ENCODE data around the gene TEAD1. TPM values are rescaled to one million over a fixed set of nuclear protein-coding genes. Genes with fewer than 3 reads are reported as not detected.
A peak's percentile ranks its signal among the peaks of the same experiment; 100 is the strongest.

Gene TEAD1
- polyA plus RNA-seq, 2 of the 4 experiments (the other 2 are of a cell fraction): 111 to 112 TPM

DNA sequence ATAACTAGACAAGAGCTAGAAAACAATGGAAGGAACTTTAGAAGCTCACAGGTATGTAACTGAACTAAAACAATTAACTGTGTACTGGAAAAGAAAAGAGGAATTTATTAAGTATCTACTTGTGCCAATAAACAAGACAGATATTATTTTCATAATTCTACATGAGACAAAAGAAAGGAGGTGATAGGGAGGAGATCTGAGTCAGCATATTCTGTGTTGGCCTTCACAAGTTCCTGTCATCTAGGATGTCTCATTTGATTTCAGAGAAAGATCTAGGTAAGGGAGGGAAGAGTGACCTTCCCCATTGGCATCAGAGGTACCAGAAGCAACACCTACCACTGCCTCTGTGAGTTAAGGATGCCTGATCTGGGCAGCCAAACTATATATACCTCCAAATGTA, 34.8 kb upstream of the TEAD1 start:
- H3K9me3 ChIP-seq: no peaks in the 10 kb centered on the region
- no peaks in the 10 kb centered on the region for H3K4me1 ChIP-seq
- no peak overlapping the region for H3K4me3 ChIP-seq
- TF ChIP-seq RNF2 (IDR thresholded peaks at IDR 0.05; ENCODE audit: borderline replicate concordance, low read depth) (no peak), MAFK (IDR thresholded peaks at IDR 0.05; ENCODE audit: partially characterized antibody) (peak; percentile 92)
- ATAC-seq (no peak), DNase-seq (ENCODE audit: low read depth in 1 of 2, low spot score in 1 of 2) (no peak), FAIRE-seq (no peak)
- H3K4me2 ChIP-seq: no peak overlapping the region
- POLR2A ChIA-PET: no interaction called here
- no peak overlapping the region for H3K27ac ChIP-seq
- CTCF ChIA-PET: interaction anchor here (1.1 kb wide), 1 partner anchor 13 kb away, joined by 4 read pairs; no protein-coding TSS in a partner anchor

DNA sequence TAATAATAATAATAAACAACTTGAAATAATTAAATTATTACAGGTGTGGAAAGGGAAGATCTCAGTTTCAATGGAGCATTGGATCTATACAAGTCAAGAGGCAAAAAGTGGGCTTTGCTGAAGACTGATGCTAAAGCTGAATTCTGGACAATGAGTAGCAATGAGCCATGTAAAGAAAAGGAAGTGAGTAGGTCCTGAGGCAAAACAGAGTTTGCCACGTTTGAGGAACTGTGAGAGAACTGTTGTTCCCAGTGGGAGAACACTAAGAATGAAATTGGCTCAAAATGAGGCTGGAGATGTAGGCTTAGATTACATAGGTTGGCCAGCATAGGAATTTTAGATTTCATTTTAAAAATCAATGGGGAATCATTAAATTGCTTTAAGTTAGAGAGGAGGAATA, 33.9 kb upstream of the TEAD1 start:
- no peak for DNase-seq (ENCODE audit: low read depth in 1 of 2, low spot score in 1 of 2)
- no peak for ATAC-seq
- no peak for FAIRE-seq
- CTCF ChIA-PET: interaction anchor here (1.3 kb wide), 1 partner anchor 12 kb away, joined by 5 read pairs; no protein-coding TSS in a partner anchor
- WGBS (ENCODE audit: missing lambda C conversion rate): 20% methylated on average over 1 of the region's 1 CpG
- Histone ChIP-seq H3K27ac (no peak overlapping the region), H3K4me3 (no peak overlapping the region), H3K4me1 (no peaks in the 10 kb centered on the region), H3K9me3 (no peaks in the 10 kb centered on the region), H3K4me2 (no peak overlapping the region)
- POLR2A ChIA-PET: no interaction called here
- TF ChIP-seq RCOR1 (IDR thresholded peaks at IDR 0.05; ENCODE audit: low read depth, low read length) (no peak), NPAS2 (CRISPR knock-in tag; IDR thresholded peaks at IDR 0.05; ENCODE audit: borderline replicate concordance) (no peak), ZC3H11A (IDR thresholded peaks at IDR 0.05) (no peak)

DNA sequence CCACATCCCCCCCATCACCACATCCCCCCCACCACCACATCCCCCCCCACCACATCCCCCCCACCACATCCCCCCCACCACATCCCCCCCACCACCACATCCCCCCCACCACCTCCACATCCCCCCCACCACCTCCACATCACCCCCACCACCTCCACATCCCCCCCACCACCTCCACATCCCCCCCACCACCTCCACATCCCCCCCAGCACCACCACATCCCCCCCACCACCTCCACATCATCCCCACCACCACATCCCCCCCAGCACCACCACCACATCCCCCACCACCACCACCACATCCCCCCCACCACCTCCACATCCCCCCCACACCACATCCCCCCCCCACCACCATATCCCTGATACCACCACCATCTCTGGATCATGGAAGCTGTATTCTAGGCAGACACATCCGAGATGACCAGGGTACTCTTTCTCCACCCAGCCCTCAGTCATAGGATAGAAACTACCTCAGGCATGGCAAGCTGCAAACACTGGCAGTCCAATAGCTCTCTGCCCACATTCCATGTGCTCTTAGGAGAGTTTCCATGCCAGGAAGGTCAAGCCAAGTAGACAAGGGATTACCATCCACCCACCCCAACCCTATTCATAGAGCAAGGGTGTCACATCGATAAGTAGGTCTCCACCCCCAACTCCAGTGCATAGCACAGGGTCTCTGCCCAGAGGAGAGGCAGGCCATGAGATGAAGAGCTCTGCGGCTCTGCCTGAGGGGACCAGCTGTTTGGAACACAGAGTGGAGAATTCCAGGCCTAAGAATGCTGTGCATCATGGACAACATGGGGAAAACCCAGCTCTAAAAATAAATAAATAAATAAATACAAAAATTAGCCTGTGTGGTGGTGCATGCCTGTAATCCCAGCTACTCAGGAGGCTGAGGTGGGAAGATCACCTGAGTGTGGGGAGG, 33.0 kb upstream of the TEAD1 start:
- TF ChIP-seq, protein P1, sequence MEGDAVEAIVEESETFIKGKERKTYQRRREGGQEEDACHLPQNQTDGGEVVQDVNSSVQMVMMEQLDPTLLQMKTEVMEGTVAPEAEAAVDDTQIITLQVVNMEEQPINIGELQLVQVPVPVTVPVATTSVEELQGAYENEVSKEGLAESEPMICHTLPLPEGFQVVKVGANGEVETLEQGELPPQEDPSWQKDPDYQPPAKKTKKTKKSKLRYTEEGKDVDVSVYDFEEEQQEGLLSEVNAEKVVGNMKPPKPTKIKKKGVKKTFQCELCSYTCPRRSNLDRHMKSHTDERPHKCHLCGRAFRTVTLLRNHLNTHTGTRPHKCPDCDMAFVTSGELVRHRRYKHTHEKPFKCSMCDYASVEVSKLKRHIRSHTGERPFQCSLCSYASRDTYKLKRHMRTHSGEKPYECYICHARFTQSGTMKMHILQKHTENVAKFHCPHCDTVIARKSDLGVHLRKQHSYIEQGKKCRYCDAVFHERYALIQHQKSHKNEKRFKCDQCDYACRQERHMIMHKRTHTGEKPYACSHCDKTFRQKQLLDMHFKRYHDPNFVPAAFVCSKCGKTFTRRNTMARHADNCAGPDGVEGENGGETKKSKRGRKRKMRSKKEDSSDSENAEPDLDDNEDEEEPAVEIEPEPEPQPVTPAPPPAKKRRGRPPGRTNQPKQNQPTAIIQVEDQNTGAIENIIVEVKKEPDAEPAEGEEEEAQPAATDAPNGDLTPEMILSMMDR (IDR thresholded peaks at IDR 0.05): no peak
- no peak for TF ChIP-seq FOSL2 (IDR thresholded peaks at IDR 0.05)
- TF ChIP-seq FOSL2 (CRISPR knock-in tag; IDR thresholded peaks at IDR 0.05): no peak
- TF ChIP-seq RFX5 (IDR thresholded peaks at IDR 0.05): no peak
- no peak for TF ChIP-seq ZNF302 (CRISPR knock-in tag; IDR thresholded peaks at IDR 0.05)
- no peak for TF ChIP-seq SREBF2 (IDR thresholded peaks at IDR 0.05)
- no peak for TF ChIP-seq MYC (IDR thresholded peaks at IDR 0.05; ENCODE audit: borderline replicate concordance, low read length)
- TF ChIP-seq, protein P2, sequence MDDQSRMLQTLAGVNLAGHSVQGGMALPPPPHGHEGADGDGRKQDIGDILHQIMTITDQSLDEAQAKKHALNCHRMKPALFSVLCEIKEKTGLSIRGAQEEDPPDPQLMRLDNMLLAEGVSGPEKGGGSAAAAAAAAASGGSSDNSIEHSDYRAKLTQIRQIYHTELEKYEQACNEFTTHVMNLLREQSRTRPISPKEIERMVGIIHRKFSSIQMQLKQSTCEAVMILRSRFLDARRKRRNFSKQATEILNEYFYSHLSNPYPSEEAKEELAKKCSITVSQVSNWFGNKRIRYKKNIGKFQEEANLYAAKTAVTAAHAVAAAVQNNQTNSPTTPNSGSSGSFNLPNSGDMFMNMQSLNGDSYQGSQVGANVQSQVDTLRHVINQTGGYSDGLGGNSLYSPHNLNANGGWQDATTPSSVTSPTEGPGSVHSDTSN (IDR thresholded peaks at IDR 0.05): no peak
- TF ChIP-seq CHD4 (IDR thresholded peaks at IDR 0.05; ENCODE audit: borderline replicate concordance): no peak
- TF ChIP-seq NFE2L2 (conservative IDR thresholded peaks at IDR 0.05; ENCODE audit: low read length): no peak
- no peak for TF ChIP-seq POLR2AphosphoS2 (conservative IDR thresholded peaks at IDR 0.05; ENCODE audit: low read length)
- TF ChIP-seq MAFK (IDR thresholded peaks at IDR 0.05; ENCODE audit: partially characterized antibody): no peak
- TF ChIP-seq KDM5A (IDR thresholded peaks at IDR 0.05): no peak
- no peak for TF ChIP-seq CBX2 (IDR thresholded peaks at IDR 0.05; ENCODE audit: borderline replicate concordance, low read depth)
- no peak for TF ChIP-seq KDM1A (IDR thresholded peaks at IDR 0.05; ENCODE audit: low read depth)
- TF ChIP-seq HEYL (CRISPR knock-in tag; IDR thresholded peaks at IDR 0.05): no peak
- TF ChIP-seq BHLHE40 (IDR thresholded peaks at IDR 0.05; ENCODE audit: low read depth, low read length): no peak
- TF ChIP-seq CEBPB (IDR thresholded peaks at IDR 0.05): no peak
- TF ChIP-seq ZFP36 (IDR thresholded peaks at IDR 0.05; ENCODE audit: borderline replicate concordance, partially characterized antibody): no peak
- 75% methylated on average over 3 of the region's 3 CpGs for WGBS (ENCODE audit: missing lambda C conversion rate)
- no peak overlapping the region for H3K4me2 ChIP-seq
- peak in 1 of 2 experiments; percentile 46; a peak in 4 of 6 replicates for ATAC-seq
- no peak overlapping the region for H3K27ac ChIP-seq
- no peak for FAIRE-seq
- H3K9me3 ChIP-seq: no peaks in the 10 kb centered on the region
- DNase-seq (ENCODE audit: low read depth in 1 of 2, low spot score in 1 of 2): no peak
- CTCF ChIA-PET: interaction anchor here (0.7 to 1.3 kb wide), 3 partner anchors 11 to 41 kb away, joined by 3 to 9 read pairs (median 5); no protein-coding TSS in a partner anchor
- H3K4me1 ChIP-seq: no peaks in the 10 kb centered on the region
- H3K4me3 ChIP-seq: no peak overlapping the region
- POLR2A ChIA-PET: no interaction called here

Data from A549 (cell line).